HepG2 (cell line): Measurements from ENCODE around the gene TEX51. TPM values are rescaled to one million over a fixed set of nuclear protein-coding genes. Genes with fewer than 3 reads are reported as not detected.

Experiments
- ATAC-seq: fragments of 200-7000 bp; cut with Tn5 transposase; 3 replicates; pipeline ENCODE4 v1.9.1; 2020; ENCODE audit warnings: mild to moderate bottlenecking, moderate library complexity
- BruUV-seq: library from RNA; stranded (reverse); fragments of 400-500 nt; replicated peaks from 2 replicates; lab custom pipeline; 2021; lab: Mats Ljungman, UMichigan
- CTCF ChIA-PET: fragments of 300-600 bp; formaldehyde crosslinking; extraction: SDS; loops from one replicate; lab custom pipeline; 2021; ENCODE audit warnings: low total read pairs, inconsistent platforms, low intra/inter-chr PET ratio; lab: Yijun Ruan, JAX
- POLR2A ChIA-PET: fragments of 350-600 bp; sonication (Branson Sonifier 250); formaldehyde crosslinking; loops from one replicate; lab custom pipeline; 2020; ENCODE audit warnings: antibody characterized with exemption, inconsistent platforms; lab: Yijun Ruan, JAX
- DNase-seq: peaks from one replicate; pipeline ENCODE4 v3.0.0-alpha.2; 2015; ENCODE audit warnings: low spot score
- FAIRE-seq: peaks from 3 replicates; lab custom pipeline; 2011; peaks lifted over from hg19 to GRCh38; lab: Jason Lieb, UNC
- H2AFZ ChIP-seq: one replicate; pipeline ENCODE4 v1.6.1; 2011; ENCODE audit warnings: low read length, inconsistent platforms
- H3K27ac ChIP-seq: fragments of 300-600 bp; 3 replicates; pipeline ENCODE4 v1.8.0; 2011; ENCODE audit warnings: mixed run types, mild to moderate bottlenecking, mixed read lengths, low read length, inconsistent platforms; ENCODE audit not compliant: insufficient read depth; ENCODE audit errors: extremely low read length
- H3K27me3 ChIP-seq, 2 experiments: fragments of 200-600 bp in 1 of 2; 2 replicates in 1 of 2; 3 replicates in 1 of 2; pipeline versions ENCODE4 v1.6.0 to v1.8.0; 2011; ENCODE audit warnings: low read length in 2 of 2, mild to moderate bottlenecking in 2 of 2, moderate library complexity in 2 of 2, inconsistent platforms in 1 of 2; ENCODE audit not compliant: insufficient read depth in 2 of 2, control insufficient read depth in 1 of 2
- H3K36me3 ChIP-seq, 2 experiments: fragments of 200-600 bp in 1 of 2; replicated peaks in 1 of 2; 2 replicates in 1 of 2; 3 replicates in 1 of 2; pipeline versions ENCODE4 v1.5.1 to v1.8.0; 2011; ENCODE audit warnings: low read length in 2 of 2, inconsistent platforms in 1 of 2; ENCODE audit not compliant: insufficient read depth in 2 of 2, control insufficient read depth in 1 of 2
- H3K4me1 ChIP-seq: 2 replicates; pipeline ENCODE4 v1.5.1; 2012; ENCODE audit warnings: low read length, inconsistent platforms; ENCODE audit not compliant: insufficient read depth
- H3K4me2 ChIP-seq: 2 replicates; pipeline ENCODE4 v1.6.0; 2011; ENCODE audit warnings: low read depth, low read length, inconsistent platforms
- H3K4me3 ChIP-seq, 3 experiments: fragments of 200-600 bp in 1 of 3; sonication (generic), shearing (Covaris generic) in 1 of 3; replicated peaks in 1 of 3; 2 replicates each; pipeline ENCODE4 v1.5.1; 2011 to 2016; ENCODE audit warnings: low read length in 3 of 3, inconsistent platforms in 2 of 3, low read depth in 2 of 3, mild to moderate bottlenecking in 2 of 3, control low read depth in 1 of 3, mixed read lengths in 1 of 3; ENCODE audit not compliant: insufficient read depth in 1 of 3
- H3K79me2 ChIP-seq: one replicate; pipeline ENCODE4 v1.6.1; 2011; ENCODE audit warnings: low read length, inconsistent platforms; ENCODE audit not compliant: insufficient read depth
- H3K9ac ChIP-seq: 2 replicates; pipeline ENCODE4 v1.6.0; 2011; ENCODE audit warnings: mild to moderate bottlenecking, low read depth, low read length, inconsistent platforms; ENCODE audit not compliant: insufficient read depth
- H3K9me3 ChIP-seq: 2 replicates; pipeline ENCODE4 v1.5.1; 2012; ENCODE audit warnings: mild to moderate bottlenecking, low read length
- H4K20me1 ChIP-seq: 2 replicates; pipeline ENCODE4 v1.6.0; 2011; ENCODE audit warnings: inconsistent platforms, mild to moderate bottlenecking, low read length, moderate library complexity; ENCODE audit not compliant: insufficient read depth
- ARNT ChIP-seq: fragments of 450-650 bp; IDR thresholded peaks from 2 replicates; pipeline ENCODE4 v1.6.1; 2017
- CEBPB ChIP-seq: IDR thresholded peaks from 2 replicates; pipeline ENCODE4 v1.6.1; 2011; ENCODE audit warnings: low read depth, low read length, improper control_type of control experiment, borderline replicate concordance
- HDAC1 ChIP-seq: sonication (generic); formaldehyde crosslinking; IDR thresholded peaks from 2 replicates; pipeline ENCODE4 v1.5.1; 2020; ENCODE audit warnings: mild to moderate bottlenecking, missing genetic modification reagents
- KDM3A ChIP-seq: IDR thresholded peaks from 2 replicates; pipeline ENCODE4 v1.6.1; 2018; ENCODE audit warnings: low read depth, missing compliant biosample characterization
- PHB2 ChIP-seq: fragments of 450-650 bp; IDR thresholded peaks from 2 replicates; pipeline ENCODE4 v1.6.1; 2018; ENCODE audit not compliant: partially characterized antibody
- ZBTB2 ChIP-seq: sonication (generic); formaldehyde crosslinking; IDR thresholded peaks from 2 replicates; pipeline ENCODE4 v1.8.0; 2022; ENCODE audit warnings: low read depth, missing genetic modification reagents
- ZNF224 ChIP-seq: sonication (generic); formaldehyde crosslinking; IDR thresholded peaks from 2 replicates; pipeline ENCODE4 v1.5.0; 2020; ENCODE audit warnings: mild to moderate bottlenecking, missing genetic modification reagents
- ZNF275 ChIP-seq: sonication (generic); formaldehyde crosslinking; IDR thresholded peaks from 2 replicates; pipeline ENCODE4 v1.8.0; 2022; ENCODE audit warnings: missing genetic modification reagents, mild to moderate bottlenecking, inconsistent platforms, borderline replicate concordance
- WGBS: methylation state at CpG from one replicate; pipeline ENCODE4 v1.1.6; 2017; ENCODE audit warnings: low lambda C conversion rate; 5-methylcytosine and 5-hydroxymethylcytosine counted together
- in situ Hi-C: cut with HindIII; loops from 2 replicates; pipeline ENCODE4 v1.10.0; 2017; ENCODE audit warnings: low pct_unique_long_range_greater_than_20kb; ENCODE audit not compliant: extremely low pct_ligation_motif_present
- intact Hi-C: fragments of 100-400 bp; cut with micrococcal nuclease; formaldehyde crosslinking; loops from one replicate; pipeline ENCODE4 v1.10.0; 2022; ENCODE audit not compliant: unreplicated experiment
- polyA plus RNA-seq, 8 experiments: library from polyadenylated mRNA; depleted of rRNA in 3 of 8; stranded (reverse) in 7 of 8; unstranded in 1 of 8; fragments of >200 nt; fragmentation: Illumina TruSeq in 4 of 8; extraction: Trizol in 4 of 8; gene quantifications; 2 replicates each; pipeline versions ENCODE4 v1.2.1 to v1.2.3, GENCODE V29; 2011 to 2016; ENCODE audit warnings: low read depth in 4 of 8, missing spikeins in 1 of 8, mixed read lengths in 1 of 8; ENCODE audit not compliant: insufficient read depth in 1 of 8
- total RNA-seq, 5 experiments: library from RNA; depleted of rRNA; stranded (reverse); fragments of >200 nt; fragmentation: Illumina TruSeq; extraction: Trizol; gene quantifications; 2 replicates each; pipeline ENCODE4 v1.2.3, GENCODE V29; 2016; ENCODE audit warnings: low read depth in 1 of 5

Gene TEX51
- total and polyA plus RNA-seq, 2 of the 13 experiments (the other 11 are each of a cell fraction or from before 2014, with no cell fraction given), result not detected

GRCh38 chr2:126878601-126879000 is 20.1 kb upstream of the TEX51 start:
- ATAC-seq, result no peak
- intact Hi-C loops (no loop called here), in situ Hi-C loops (no loop called here)
- no peak for FAIRE-seq
- Histone ChIP-seq H3K36me3 (no peaks in the 10 kb centered on the region), H3K4me1 (no peaks in the 10 kb centered on the region), H2AFZ (no peak overlapping the region), H3K4me2 (no peak overlapping the region), H3K27me3 (peaks cover 1 to 16% of the 10 kb centered on the region in 2 experiments; a peak in 3 of 5 replicates), H4K20me1 (no peaks in the 10 kb centered on the region), H3K27ac (no peak overlapping the region), H3K9ac (no peak overlapping the region), H3K79me2 (no peaks in the 10 kb centered on the region), H3K9me3 (peaks cover 7% of the 10 kb centered on the region), H3K4me3 (no peak overlapping the region)
- no TSS peak for BruUV-seq
- TF ChIP-seq HDAC1 (CRISPR knock-in tag) (no peak), CEBPB (no peak), ZNF224 (no peak)
- DNase-seq, result no peak
- 21% methylated on average over 3 of the region's 7 CpGs for WGBS
- CTCF ChIA-PET, result no interaction called here
- POLR2A ChIA-PET, result no interaction called here

GRCh38 chr2:126879348-126880298 is 19.1 kb upstream of the TEX51 start:
- Histone ChIP-seq H3K4me1 (no peaks in the 10 kb centered on the region), H3K4me3 (no peak overlapping the region), H3K36me3 (no peaks in the 10 kb centered on the region), H3K27me3 (peaks cover 1 to 16% of the 10 kb centered on the region in 2 experiments; a peak in 4 of 5 replicates), H2AFZ (no peak overlapping the region), H4K20me1 (no peaks in the 10 kb centered on the region), H3K27ac (no peak overlapping the region), H3K9me3 (peaks cover 7% of the 10 kb centered on the region), H3K4me2 (no peak overlapping the region), H3K79me2 (no peaks in the 10 kb centered on the region), H3K9ac (no peak overlapping the region)
- ATAC-seq, result no peak
- FAIRE-seq, result peak; percentile 40
- 83% methylated on average over 12 of the region's 12 CpGs for WGBS
- CTCF ChIA-PET, result no interaction called here
- intact Hi-C loops (no loop called here), in situ Hi-C loops (no loop called here)
- POLR2A ChIA-PET, result no interaction called here
- DNase-seq, result no peak
- BruUV-seq, result no TSS peak
- TF ChIP-seq ZNF275 (CRISPR knock-in tag) (no peak), ZBTB2 (CRISPR knock-in tag) (no peak), KDM3A (CRISPR knock-in tag) (no peak), PHB2 (peak; percentile 17), ARNT (0 out of 2 replicates have a peak, but pooled peaks have one; percentile 65)
